ENCODE measurements around the gene FHL2. TPM values are rescaled to one million over a fixed set of nuclear protein-coding genes. Genes with fewer than 3 reads are reported as not detected.
A peak's percentile ranks its signal among the peaks of the same experiment; 100 is the strongest.
"Not testable (repeated sequence)": the region's sequence is repeated elsewhere in the genome, so short reads cannot be mapped to it uniquely, and the experiment has no call there.

The FHL2 gene
- total RNA-seq, 1 donor from 2014 or later = 467 TPM

DNA sequence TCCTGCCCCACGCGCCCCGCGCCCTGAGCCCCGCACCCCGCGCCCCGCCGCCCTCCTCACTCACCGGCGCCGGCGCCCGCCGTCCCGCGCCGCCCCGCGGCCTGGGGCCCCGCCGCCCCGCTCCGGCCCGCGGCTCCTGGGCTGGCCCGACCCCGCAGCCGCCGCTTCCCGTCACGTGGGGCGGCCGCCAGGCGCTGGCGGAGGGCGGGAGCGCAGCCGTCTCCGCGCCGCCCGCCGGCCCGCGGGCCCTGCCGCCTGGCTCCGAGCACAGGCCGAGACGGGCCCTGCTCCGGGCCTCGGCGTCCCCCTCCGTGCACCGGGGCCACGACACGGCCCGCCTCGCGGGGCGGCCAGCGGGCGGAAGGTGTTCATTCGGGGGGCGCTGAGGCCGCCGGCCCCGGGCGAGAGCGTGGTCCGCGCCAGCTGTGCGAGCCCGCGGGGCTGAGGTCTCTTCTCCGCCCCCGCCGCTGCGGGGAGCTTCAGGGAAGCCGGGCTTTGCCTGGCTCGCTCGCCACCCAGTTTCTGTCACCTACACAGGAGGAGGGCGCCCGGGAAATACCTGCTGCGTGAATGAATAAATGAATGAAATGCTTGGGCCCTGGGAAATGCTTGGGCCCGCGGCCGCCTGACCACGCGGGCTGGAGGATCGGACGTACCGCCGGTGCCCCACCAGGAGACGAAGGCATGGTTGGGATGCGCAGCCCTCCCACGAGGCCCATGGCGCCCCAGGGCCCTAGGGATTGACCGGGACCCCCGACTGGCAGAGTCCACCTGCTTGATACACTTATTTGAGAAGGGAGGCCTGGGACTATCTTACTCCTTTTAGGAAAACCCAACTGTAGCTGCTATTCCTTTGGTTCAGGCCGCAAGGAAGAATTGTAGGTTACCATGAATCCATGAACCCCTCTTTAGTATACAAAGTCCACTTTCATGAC is 69.0 kb downstream of the FHL2 start, which contains the start of gene TGFBRAP1:
Gene TGFBRAP1 (minus strand): TSS at position 175 of the 935 bp plus-strand sequence. CDS start 21,434 bp downstream, outside the sequence.
- intact Hi-C loops (cut with DNase I) = no loop called here
- DNase-seq (ENCODE audit: low spot score) = no peak

DNA sequence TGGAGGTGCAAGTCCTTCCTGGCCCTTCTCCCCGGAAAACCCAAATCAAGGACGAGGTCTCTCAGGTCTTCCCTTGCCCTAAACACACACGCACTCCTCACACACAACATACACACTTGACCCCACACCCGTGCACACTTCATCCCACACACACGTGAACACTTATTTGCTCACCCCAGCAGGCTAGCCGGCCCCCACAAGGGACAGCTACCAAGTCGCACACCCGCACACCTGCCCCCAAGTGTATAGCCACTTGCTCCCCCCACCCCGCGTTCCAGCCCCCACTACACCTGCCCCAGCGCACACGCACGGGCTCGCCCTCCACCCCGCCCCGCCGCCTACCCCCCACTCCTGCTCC is 69.7 kb downstream of the FHL2 start:
- DNase-seq (ENCODE audit: low spot score) = no peak
- intact Hi-C loops (cut with DNase I) = no loop called here

DNA sequence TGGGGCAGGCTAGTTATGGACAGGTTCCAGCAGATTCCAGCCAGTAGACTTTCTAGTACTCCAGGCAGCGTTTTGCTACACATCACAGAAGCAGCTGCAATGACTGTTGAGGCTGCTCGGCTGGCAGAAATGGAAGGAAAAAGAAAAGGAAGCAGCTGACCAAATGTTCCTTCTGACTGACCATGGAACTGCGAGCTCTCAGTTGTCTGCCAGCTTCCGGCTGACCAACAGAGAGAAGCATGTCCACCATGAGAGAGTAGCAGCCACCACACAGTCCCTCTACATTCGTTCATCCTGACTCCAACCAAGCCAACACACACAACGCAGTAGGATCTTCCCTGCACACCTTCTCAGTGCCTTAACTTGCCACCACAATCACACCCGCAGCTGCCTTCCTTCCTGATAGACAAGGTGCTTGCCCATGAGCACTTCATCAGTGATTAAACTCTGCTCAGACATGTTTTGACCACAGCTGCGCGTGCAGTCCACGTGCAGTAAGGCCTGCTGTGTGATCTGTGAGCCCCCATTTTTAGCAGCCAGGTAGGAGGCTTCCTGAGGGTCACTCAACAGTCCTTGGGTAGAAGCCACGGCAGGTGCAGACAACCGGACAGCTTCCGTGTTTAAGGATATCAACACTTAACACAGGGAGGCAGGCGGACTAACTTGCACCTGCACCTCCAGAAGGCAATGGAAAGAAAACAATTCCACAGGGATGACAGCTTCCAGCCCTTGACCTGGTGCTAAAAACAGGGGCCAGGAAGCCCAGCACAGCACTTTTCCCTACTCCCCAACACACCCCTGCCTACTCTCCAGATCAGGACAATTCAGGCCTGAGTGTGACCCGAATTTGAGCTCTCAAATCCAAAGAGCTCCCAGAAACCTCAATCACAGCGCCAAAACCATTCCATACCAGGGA is 70.3 kb downstream of the FHL2 start:
- intact Hi-C loops (cut with DNase I) = no loop called here
- peak; percentile 77 for DNase-seq (ENCODE audit: low spot score)

DNA sequence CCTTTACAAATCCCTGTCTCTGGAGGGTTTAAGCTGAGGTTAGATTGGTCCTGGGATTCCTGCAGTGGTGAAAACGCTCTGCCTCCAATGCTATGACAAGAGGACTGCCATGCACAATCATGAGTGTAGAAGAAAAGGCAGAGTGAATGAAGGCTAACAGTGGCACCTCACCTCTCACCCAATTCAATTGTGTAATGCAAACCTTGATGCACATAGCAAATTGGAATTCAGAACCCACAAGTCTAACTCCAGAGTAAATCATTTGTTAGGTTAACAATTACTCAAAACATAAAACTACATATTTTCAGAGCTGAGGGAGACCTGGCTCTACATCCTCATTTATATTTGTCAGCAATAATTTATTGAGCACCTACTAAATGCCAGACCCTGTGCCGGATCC is 71.2 kb downstream of the FHL2 start:
- DNase-seq (ENCODE audit: low spot score) = no peak
- intact Hi-C loops (cut with DNase I) = no loop called here

DNA sequence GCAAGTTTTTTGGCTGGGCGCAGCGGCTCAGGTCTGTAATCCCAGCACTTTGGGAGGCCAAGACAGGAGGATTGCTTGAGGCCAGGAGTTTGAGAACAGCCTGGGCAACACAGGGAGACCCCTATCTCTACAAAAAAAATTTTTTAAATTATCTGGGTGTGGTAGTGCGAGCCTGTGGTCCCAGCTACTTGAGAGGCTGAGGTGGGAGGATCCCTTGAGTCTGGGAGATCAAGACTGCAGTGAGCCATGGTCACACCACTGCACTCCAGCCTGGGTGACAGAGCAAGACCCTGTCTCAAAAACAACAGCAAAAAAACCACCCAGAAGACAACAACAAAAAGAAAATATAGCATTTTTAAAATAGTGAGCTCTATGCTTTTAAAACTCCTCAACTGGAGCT is 71.6 kb downstream of the FHL2 start:
- intact Hi-C loops (cut with DNase I); DNase-seq (ENCODE audit: low spot score): not testable (repeated sequence)

DNA sequence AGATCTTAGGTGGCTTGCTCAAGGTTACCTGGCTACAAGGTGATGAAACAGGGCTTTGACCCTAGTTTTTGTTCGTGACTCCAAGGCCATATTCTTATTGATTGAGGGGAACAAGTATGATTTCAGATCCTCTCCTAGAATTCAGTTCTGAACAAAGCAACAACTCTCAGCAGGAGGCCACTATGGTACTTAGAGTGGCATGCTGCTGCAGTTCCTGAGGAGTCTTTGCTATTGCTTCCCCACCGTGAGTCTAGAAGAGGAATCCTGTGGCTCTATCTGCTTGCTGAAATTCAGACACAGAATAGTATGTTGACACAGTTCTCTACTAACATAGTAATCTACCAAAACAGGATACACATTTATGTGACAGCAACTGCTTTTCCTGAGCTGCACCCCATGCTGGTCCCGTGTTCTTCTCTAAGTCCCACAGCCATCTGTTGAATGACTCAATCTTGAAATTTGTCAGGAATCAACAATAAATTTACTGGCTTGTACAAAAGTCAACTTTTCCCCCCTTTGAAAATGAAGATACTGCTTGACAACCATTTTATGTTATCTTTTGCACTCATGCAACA is 73.4 kb downstream of the FHL2 start:
- DNase-seq (ENCODE audit: low spot score) = no peak
- intact Hi-C loops (cut with DNase I) = no loop called here

DNA sequence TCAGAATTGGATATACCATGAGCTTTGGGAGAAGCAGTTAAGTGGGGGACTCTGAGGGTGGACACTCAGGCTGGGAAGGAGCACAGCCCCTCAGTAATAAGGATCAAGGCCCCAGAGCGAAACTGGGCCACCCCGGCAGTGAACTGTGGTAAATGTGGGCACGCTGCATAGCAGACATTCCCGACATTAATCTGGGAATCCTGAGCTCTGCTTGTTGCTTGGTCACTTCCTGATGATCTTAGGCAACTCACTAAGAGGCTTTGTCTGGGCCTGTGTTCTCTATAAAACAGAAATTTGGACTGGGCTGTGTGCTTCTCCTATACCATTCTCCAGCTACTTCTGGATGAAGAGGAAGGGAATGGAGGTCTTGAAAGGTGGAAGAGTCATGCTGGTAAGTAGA is 74.1 kb downstream of the FHL2 start:
- intact Hi-C loops (cut with DNase I) = no loop called here

DNA sequence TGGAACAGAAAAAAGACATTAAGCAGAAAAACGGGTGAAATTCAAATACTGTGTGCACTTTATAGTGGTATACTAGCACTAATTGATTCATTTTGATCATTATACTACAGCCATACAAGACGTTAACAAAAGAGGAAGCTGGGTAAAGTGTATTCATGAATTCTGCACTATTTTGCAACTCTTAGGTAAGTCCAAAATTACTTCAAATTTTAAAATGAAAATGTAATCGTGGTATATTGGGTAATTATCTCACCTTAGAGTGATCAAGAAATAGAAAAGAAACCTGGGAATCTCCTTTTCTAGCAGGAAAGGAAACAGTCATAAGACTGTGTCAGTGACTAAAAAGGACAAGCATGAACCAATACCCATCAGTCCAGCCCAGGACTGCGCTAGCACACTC is 74.8 kb downstream of the FHL2 start:
- no peak for DNase-seq (ENCODE audit: low spot score)
- intact Hi-C loops (cut with DNase I) = no loop called here

More for the DNA sequence above, 74.1 kb downstream of the FHL2 start:
- no peak for DNase-seq (ENCODE audit: low spot score)

DNA sequence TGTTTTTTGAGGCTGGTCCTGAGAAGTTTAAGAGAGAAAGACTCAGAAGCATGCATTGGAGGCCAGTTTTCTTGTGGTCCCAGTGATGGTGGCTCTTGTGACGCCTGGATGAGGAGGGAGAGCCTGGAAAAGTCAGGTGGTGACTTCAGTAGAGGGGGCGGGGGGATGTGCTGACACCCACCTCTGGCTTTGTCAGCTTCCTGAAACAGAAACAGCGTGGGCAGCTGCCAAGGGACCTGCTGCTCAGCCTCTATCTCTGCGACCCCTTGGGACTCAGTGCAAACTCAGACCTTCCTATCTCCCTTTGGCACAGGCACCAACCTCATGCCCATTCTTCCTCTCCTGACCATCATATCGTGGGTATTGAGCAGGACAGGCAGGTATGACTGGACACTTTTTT is 75.7 kb downstream of the FHL2 start:
- intact Hi-C loops (cut with DNase I) = no loop called here
- DNase-seq (ENCODE audit: low spot score) = no peak

DNA sequence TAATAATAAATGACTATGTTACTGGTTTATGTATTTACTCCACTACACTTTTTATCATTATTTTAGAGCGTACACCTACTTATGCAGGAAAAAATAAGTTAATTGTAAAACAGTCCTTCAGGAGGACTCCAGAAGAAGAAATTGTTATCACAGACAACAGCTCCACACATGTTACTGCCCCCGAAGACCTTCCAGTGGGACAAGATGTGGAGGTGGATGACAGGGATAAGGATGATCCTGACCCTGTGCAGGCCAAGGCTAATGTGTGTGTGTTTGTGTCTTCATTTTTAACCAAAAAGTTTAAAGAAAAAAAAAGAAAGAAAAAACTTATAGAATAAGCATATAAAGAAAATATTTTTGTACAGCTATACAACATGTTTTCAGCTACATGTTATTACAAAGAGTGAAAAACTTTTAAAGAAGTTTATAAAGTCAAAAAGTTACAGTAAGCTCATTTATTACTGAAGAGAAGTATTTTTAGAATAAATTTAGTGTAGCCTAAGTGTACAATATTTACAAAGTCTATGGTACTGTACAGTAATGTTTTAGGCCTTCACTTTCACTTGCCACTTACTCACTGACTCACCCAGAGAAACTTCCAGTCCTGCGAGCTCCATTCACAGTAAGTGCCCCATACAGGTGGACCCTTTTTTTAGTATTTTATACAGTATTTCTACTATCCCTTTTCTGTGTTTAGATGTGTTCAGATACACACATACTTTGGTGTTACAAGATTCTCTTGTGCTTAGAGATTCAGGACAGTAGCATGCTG is 76.8 kb downstream of the FHL2 start:
- DNase-seq (ENCODE audit: low spot score) = no peak
- intact Hi-C loops (cut with DNase I) = no loop called here

DNA sequence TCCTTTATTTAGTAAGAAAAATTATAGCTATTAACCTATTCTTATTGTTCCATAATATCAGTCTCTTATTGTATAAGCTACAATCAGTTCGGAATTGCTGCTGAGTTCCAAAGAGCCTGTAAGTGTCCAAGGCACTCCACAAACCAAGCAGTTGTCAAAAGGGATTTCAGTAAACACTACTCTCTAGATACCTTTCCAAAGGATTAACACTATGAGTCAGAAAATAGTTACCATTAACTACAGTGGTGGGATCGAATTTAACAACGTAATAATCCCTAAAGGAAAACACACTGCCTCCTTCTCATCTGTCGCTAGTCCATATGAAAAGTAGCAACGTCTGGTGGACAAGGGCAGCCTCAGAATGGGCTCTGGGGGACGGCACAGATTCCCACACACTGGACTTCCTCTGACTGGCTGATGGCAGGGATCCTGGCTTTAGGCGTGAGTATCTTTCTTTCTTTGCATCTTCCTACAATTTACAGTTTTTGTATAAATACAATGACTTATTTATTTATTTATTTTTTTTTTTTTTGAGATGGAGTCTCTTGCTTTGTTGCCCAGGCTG is 78.1 kb downstream of the FHL2 start:
- intact Hi-C loops (cut with DNase I) = no loop called here
- DNase-seq (ENCODE audit: low spot score) = no peak

DNA sequence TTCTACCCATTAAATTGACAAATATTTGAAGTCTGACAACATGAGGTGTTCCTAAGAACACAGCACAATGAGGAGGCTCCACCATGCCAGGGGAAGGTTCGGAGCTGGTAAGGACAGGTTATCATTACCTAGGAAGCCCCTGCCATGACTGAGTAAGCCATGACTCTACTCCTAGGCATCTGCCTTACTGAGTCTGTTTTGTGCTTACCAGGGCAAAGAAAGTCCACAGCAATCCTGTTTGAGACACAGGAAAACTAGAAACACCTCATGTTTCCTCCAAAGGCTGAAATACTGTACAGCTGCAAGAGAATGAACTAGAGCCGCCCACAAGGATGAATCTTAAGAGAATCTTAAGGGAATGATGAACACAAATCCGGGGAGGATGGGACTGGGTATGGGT is 80.9 kb downstream of the FHL2 start:
- DNase-seq (ENCODE audit: low spot score) = no peak
- intact Hi-C loops (cut with DNase I) = no loop called here

DNA sequence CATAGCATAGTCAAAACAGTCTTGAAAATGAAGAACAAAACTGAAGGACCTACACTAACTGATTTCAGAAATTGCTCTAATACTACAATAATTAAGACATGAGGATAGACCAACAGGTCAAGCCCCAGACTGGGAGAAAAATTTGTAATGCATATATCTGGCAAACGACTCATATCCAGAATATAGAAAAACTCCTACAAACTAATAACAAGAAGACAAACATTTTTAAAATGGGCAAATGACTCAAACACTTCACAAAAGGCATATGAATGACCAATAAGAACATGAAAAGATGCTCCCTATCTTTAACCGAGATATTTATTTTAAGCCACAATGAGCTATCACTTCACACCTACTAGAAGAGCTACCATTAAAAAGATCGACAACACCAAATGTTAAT is 83.5 kb downstream of the FHL2 start:
- DNase-seq (ENCODE audit: low spot score) = no peak
- intact Hi-C loops (cut with DNase I) = no loop called here

DNA sequence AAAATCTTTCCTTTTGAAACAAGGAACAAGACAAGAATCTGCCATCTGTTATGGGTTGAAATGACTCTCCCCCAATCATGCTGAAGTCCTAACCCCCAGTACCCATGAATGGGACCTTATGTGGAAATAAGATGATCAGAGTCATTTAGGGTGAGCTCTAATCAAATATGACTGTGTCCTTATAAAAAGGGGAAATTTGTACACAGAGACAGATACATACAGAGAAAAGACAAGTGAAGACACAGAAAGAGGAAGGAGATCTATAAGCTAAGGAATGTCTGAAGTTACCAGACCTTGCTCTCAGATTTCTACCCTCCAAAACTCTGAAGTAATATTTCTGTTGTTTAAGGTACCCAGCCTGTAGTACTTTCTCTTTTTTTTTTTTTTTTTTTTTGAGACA is 85.0 kb downstream of the FHL2 start:
- DNase-seq (ENCODE audit: low spot score) = no peak
- intact Hi-C loops (cut with DNase I) = no loop called here

Other genes with a start within 250 kb of the FHL2 start
- gene GPR45, start 157.3 kb downstream of the FHL2 start, total RNA-seq = not detected
- 9.8 TPM for gene TGFBRAP1, start 69.3 kb downstream of the FHL2 start, total RNA-seq
- gene C2orf49, start 61.5 kb downstream of the FHL2 start, total RNA-seq = 20.2 TPM